SK-MEL-5 (cell line): ENCODE measurements around the gene TSPAN15. TPM values are rescaled to one million over a fixed set of nuclear protein-coding genes. Genes with fewer than 3 reads are reported as not detected.

Experiments used
- DNase-seq: peaks from one replicate; pipeline ENCODE4 v3.0.0-alpha.2; 2016; ENCODE audit warnings: low read depth, low spot score
- in situ Hi-C: cut with HindIII; loops from 2 replicates; pipeline ENCODE4 v1.10.0; 2016; ENCODE audit warnings: low sequenced_read_pairs, high pct_unique_total_duplicates, low pct_unique_long_range_greater_than_20kb
- polyA plus RNA-seq, 2 experiments: library from polyadenylated mRNA; depleted of rRNA; stranded (reverse); fragments of >200 nt; gene quantifications; 2 replicates each; pipeline ENCODE4 v1.2.3, GENCODE V29; 2015
- total RNA-seq: library from RNA; depleted of rRNA; stranded (reverse); fragments of >200 nt; shearing (Covaris generic); gene quantifications from 2 replicates; pipeline ENCODE4 v1.2.3, GENCODE V29; 2014; rRNA removed

Gene TSPAN15
- total RNA-seq = 2.1 and 3.7 TPM in 2 replicates
- 1.3 and 4.0 TPM in 2 replicates for polyA plus RNA-seq (2015; cell fraction: cytosol; rRNA removed)
- polyA plus RNA-seq (2015; cell fraction: nucleus; rRNA removed) = 17.9 and 18.9 TPM in 2 replicates

- peak; percentile 21 for DNase-seq
- in situ Hi-C loops = no loop called here
Measured at GRCh38 chr10:69451209-69451783, at the start of gene TSPAN15. TSS of gene TSPAN15 (plus strand) at chr10:69451465. CDS start at chr10:69451595, 130 bp downstream.

GRCh38 chr10:69402386-69402785 is 48.9 kb upstream of the TSPAN15 start:
- in situ Hi-C loops = no loop called here
- no peak for DNase-seq

- no peak for DNase-seq
- in situ Hi-C loops = no loop called here
Measured at GRCh38 chr10:69403066-69403465, 48.2 kb upstream of the TSPAN15 start.

GRCh38 chr10:69403519-69403918 is 47.7 kb upstream of the TSPAN15 start:
- no peak for DNase-seq
- in situ Hi-C loops = no loop called here

- in situ Hi-C loops = no loop called here
- no peak for DNase-seq
Measured at GRCh38 chr10:69404786-69405185, 46.5 kb upstream of the TSPAN15 start.

GRCh38 chr10:69405221-69405620 is 46.0 kb upstream of the TSPAN15 start:
- no peak for DNase-seq
- in situ Hi-C loops = no loop called here

GRCh38 chr10:69406302-69406811 is 44.9 kb upstream of the TSPAN15 start:
- in situ Hi-C loops = no loop called here
- DNase-seq = no peak

- DNase-seq = no peak
- in situ Hi-C loops = no loop called here
Measured at GRCh38 chr10:69406816-69407580, 44.3 kb upstream of the TSPAN15 start.

GRCh38 chr10:69407621-69408301 is 43.5 kb upstream of the TSPAN15 start:
- in situ Hi-C loops = no loop called here
- DNase-seq = peak; percentile 49

- peak; percentile 89 for DNase-seq
- in situ Hi-C loops = no loop called here
Measured at GRCh38 chr10:69408318-69409175, 42.7 kb upstream of the TSPAN15 start.

- in situ Hi-C loops = no loop called here
- DNase-seq = no peak
Measured at GRCh38 chr10:69409176-69409495, 42.1 kb upstream of the TSPAN15 start.

GRCh38 chr10:69409968-69410367 is 41.3 kb upstream of the TSPAN15 start:
- in situ Hi-C loops = no loop called here
- DNase-seq = no peak

GRCh38 chr10:69410487-69410886 is 40.8 kb upstream of the TSPAN15 start:
- in situ Hi-C loops = no loop called here
- no peak for DNase-seq

- no peak for DNase-seq
- in situ Hi-C loops = no loop called here
Measured at GRCh38 chr10:69411476-69411875, 39.8 kb upstream of the TSPAN15 start.

GRCh38 chr10:69412232-69412790 is 39.0 kb upstream of the TSPAN15 start:
- in situ Hi-C loops = no loop called here
- no peak for DNase-seq

- in situ Hi-C loops = no loop called here
- peak; percentile 61 for DNase-seq
Measured at GRCh38 chr10:69413221-69413865, 37.9 kb upstream of the TSPAN15 start.
